ENCODE data around the gene RHBDD1. TPM values are rescaled to one million over a fixed set of nuclear protein-coding genes. Genes with fewer than 3 reads are reported as not detected.

RHBDD1 gene
- total and polyA plus RNA-seq, 12 donors = 4.5 to 57.1 (median 33.7) TPM

- intact Hi-C loops (cut with DNase I) = loop anchor here in 3 of 10 donors (10.0 kb wide), 2 partner anchors 139 to 149 kb away; no protein-coding TSS in a partner anchor
- Histone ChIP-seq H3K27ac (peak overlapping the region; percentile 88 to 98 (median 96)), H3K4me3 (peak overlapping the region; percentile 61 to 89 (median 78)), H3K4me1 (peaks cover 0 to 35% (median 22%) of the 10 kb centered on the region in 9 donors), H3K27me3 (no peaks in the 10 kb centered on the region), H3K9me3 (no peaks in the 10 kb centered on the region), H3K36me3 (peaks cover 0 to 16% (median 0%) of the 10 kb centered on the region in 9 donors)
- 1 to 2% methylated on average over 26 of the region's 26 CpGs for WGBS, 2 donors
- DNase-seq = no peak
- TF ChIP-seq, protein P1, sequence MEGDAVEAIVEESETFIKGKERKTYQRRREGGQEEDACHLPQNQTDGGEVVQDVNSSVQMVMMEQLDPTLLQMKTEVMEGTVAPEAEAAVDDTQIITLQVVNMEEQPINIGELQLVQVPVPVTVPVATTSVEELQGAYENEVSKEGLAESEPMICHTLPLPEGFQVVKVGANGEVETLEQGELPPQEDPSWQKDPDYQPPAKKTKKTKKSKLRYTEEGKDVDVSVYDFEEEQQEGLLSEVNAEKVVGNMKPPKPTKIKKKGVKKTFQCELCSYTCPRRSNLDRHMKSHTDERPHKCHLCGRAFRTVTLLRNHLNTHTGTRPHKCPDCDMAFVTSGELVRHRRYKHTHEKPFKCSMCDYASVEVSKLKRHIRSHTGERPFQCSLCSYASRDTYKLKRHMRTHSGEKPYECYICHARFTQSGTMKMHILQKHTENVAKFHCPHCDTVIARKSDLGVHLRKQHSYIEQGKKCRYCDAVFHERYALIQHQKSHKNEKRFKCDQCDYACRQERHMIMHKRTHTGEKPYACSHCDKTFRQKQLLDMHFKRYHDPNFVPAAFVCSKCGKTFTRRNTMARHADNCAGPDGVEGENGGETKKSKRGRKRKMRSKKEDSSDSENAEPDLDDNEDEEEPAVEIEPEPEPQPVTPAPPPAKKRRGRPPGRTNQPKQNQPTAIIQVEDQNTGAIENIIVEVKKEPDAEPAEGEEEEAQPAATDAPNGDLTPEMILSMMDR (IDR thresholded peaks at IDR 0.05) = no peak
- peak; percentile 23 to 77 (median 50) for ATAC-seq
Observed at GRCh38 chr2:226835420-226835795, 446 bp upstream of the RHBDD1 start.

DNA sequence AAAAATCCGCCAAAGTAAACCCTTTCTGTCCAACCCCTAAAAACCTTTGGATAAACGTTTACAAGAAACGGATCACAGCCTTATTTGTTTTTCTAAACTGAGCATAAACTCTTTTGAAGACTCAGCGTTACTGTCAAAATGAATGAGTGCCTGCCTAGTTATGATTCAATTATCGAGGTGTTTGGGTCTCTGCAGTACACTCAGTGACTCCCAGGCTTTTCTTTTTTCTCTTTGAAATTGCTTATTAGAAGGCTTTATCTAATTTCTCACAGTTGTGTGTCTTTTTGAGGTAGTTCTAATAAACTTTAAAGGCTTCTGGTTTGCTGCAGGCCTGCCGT is 663 bp downstream of the RHBDD1 start:
- intact Hi-C loops (cut with DNase I) = loop anchor here in 3 of 10 donors (10.0 kb wide), 2 partner anchors 138 to 148 kb away; no protein-coding TSS in a partner anchor
- ATAC-seq (no peak), DNase-seq (no peak)
- 3 to 7% methylated on average over 6 of the region's 6 CpGs for WGBS, 2 donors
- TF ChIP-seq, protein P1 (IDR thresholded peaks at IDR 0.05) = no peak
- Histone ChIP-seq H3K27ac (peak overlapping the region; percentile 88 to 98 (median 96)), H3K36me3 (peaks cover 0 to 16% (median 0%) of the 10 kb centered on the region in 9 donors), H3K4me1 (peaks cover 0 to 35% (median 22%) of the 10 kb centered on the region in 9 donors), H3K4me3 (peak overlapping the region; percentile 61 to 89 (median 78)), H3K27me3 (no peaks in the 10 kb centered on the region), H3K9me3 (no peaks in the 10 kb centered on the region)

- intact Hi-C loops (cut with DNase I) = loop anchor here in 3 of 10 donors (10.0 kb wide), 2 partner anchors 137 to 147 kb away; no protein-coding TSS in a partner anchor
- WGBS, 2 donors = 92 to 96% methylated on average over 7 of the region's 7 CpGs
- no peak for DNase-seq
- peaks cover 0 to 5% (median 0%) of the 10 kb centered on the region in 11 donors for H3K9me3 ChIP-seq
- TF ChIP-seq, protein P1 (IDR thresholded peaks at IDR 0.05) = no peak
- H3K36me3 ChIP-seq = peaks cover 0 to 16% (median 0%) of the 10 kb centered on the region in 9 donors
- no peaks in the 10 kb centered on the region for H3K27me3 ChIP-seq
- no peak for ATAC-seq
- H3K4me3 ChIP-seq = no peak overlapping the region
- peaks cover 0 to 35% (median 22%) of the 10 kb centered on the region in 9 donors for H3K4me1 ChIP-seq
- peak overlapping the region in 1 of 10 donors; percentile 98 for H3K27ac ChIP-seq
Observed at GRCh38 chr2:226837334-226837733, 1.5 kb downstream of the RHBDD1 start.

DNA sequence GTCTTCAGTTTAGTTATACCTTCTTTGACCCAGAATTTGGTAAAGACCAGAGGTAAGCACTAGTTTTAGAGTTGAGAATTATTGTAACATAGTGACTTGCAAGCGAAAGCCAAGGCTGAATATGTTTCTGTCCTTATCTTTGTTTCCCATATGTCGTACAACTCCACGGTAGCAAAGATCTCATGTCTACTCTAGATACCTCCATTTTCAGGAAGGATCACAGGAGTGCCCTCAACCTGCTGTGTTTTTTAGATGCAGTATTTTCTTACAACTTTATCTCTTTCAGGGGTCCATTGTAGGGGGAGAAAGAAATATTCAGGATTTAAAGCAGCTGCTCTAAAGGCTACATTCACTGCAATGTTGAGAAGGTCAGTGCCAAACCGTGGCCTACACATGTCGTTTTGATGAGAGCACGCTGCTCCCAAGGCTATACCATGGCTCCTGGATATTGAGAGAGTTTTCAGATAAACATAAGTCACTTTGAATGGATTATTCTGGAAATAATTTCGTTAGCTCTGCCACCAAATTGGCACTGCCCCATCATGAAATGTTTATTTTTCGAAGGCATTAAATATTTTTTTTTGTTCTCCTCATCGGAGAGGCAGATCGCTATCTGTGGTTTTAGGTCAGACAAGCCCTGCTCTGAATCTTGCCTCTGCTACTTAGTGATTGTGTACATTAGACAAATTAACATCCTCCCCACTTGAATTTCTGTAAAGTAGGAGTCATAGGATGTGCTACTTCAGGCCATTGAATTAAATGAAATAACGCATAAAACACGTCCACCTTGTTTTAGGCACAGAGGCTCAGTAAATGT is 2.1 kb downstream of the RHBDD1 start:
- Histone ChIP-seq H3K4me3 (no peak overlapping the region), H3K4me1 (peaks cover 0 to 35% (median 22%) of the 10 kb centered on the region in 9 donors), H3K9me3 (peaks cover 0 to 7% (median 0%) of the 10 kb centered on the region in 11 donors), H3K27ac (peak overlapping the region in 1 of 10 donors; percentile 34), H3K27me3 (no peaks in the 10 kb centered on the region), H3K36me3 (peaks cover 0 to 16% (median 0%) of the 10 kb centered on the region in 9 donors)
- intact Hi-C loops (cut with DNase I) = loop anchor here in 3 of 10 donors (10.0 kb wide), 2 partner anchors 137 to 147 kb away; no protein-coding TSS in a partner anchor
- WGBS, 2 donors = 91 to 92% methylated on average over 12 of the region's 12 CpGs
- TF ChIP-seq, protein P1 (IDR thresholded peaks at IDR 0.05) = no peak
- ATAC-seq (no peak), DNase-seq (no peak)
